Activated naive CD8-positive, alpha-beta T cell treated with anti-CD3 and anti-CD28 coated beads, Interleukin-2, amount 50 U/mL, for 24 hours (primary cell): ENCODE data around the gene TRIP11.
A peak's percentile ranks its signal among the peaks of the same experiment; 100 is the strongest.
"Not testable (repeated sequence)": the region's sequence is repeated elsewhere in the genome, so short reads cannot be mapped to it uniquely, and the experiment has no call there.

ENCODE experiments used
- ATAC-seq: fragments of 150-1000 bp; cut with Tn5 transposase; one replicate; pipeline ENCODE4 v1.10.0; 2021
- DNase-seq: peaks from one replicate; pipeline ENCODE4 v3.0.0; 2021
- H3K27ac Mint-ChIP-seq: one replicate; pipeline ENCODE4 v1.8.0; 2021; ENCODE audit warnings: mild to moderate bottlenecking, mixed read lengths
- H3K27me3 Mint-ChIP-seq: one replicate; pipeline ENCODE4 v1.8.0; 2021; ENCODE audit warnings: mixed read lengths
- H3K36me3 Mint-ChIP-seq: one replicate; pipeline ENCODE4 v1.8.0; 2021; ENCODE audit warnings: low read depth, mixed read lengths
- H3K4me1 Mint-ChIP-seq: one replicate; pipeline ENCODE4 v1.8.0; 2021; ENCODE audit warnings: mixed read lengths
- H3K4me3 Mint-ChIP-seq: one replicate; pipeline ENCODE4 v1.8.0; 2021; ENCODE audit warnings: mild to moderate bottlenecking, moderate library complexity, mixed read lengths
- H3K9me3 Mint-ChIP-seq: one replicate; pipeline ENCODE4 v1.8.0; 2021; ENCODE audit warnings: mixed read lengths

Gene TRIP11

GRCh38 chr14:92039719-92040430, at the start of gene TRIP11:
TRIP11 (minus strand) TSS chr14:92040059; CDS start chr14:92039685, 374 bp downstream.
- H3K4me3 Mint-ChIP-seq: peak within 1 kb of the TSS; percentile 97
- H3K27me3 Mint-ChIP-seq: no peaks in the 10 kb centered on the region
- peak within 1 kb of the TSS; percentile 96 for H3K27ac Mint-ChIP-seq
- ATAC-seq (peak; percentile 97), DNase-seq (peak; percentile 95)
- no peaks in the 10 kb centered on the region for H3K9me3 Mint-ChIP-seq
- peaks cover 43% of the 10 kb centered on the region for H3K4me1 Mint-ChIP-seq
- H3K36me3 Mint-ChIP-seq: peaks cover 4% of the 10 kb centered on the region

GRCh38 chr14:92088494-92088893, 48.6 kb upstream of the TRIP11 start:
- DNase-seq: no peak
- H3K9me3 Mint-ChIP-seq: no peaks in the 10 kb centered on the region
- no peak overlapping the region for H3K27ac Mint-ChIP-seq
- peaks cover 24% of the 10 kb centered on the region for H3K36me3 Mint-ChIP-seq
- ATAC-seq: no peak
- no peaks in the 10 kb centered on the region for H3K4me1 Mint-ChIP-seq
- no peaks in the 10 kb centered on the region for H3K27me3 Mint-ChIP-seq
- no peak overlapping the region for H3K4me3 Mint-ChIP-seq

GRCh38 chr14:92074555-92074954, 34.7 kb upstream of the TRIP11 start:
- ATAC-seq (no peak), DNase-seq (no peak)
- Mint-ChIP-seq H3K36me3 (peaks cover 12% of the 10 kb centered on the region), H3K4me3 (no peak overlapping the region), H3K9me3 (no peaks in the 10 kb centered on the region), H3K27ac (no peak overlapping the region), H3K4me1 (no peaks in the 10 kb centered on the region), H3K27me3 (no peaks in the 10 kb centered on the region)

GRCh38 chr14:92058006-92058917, 18.4 kb upstream of the TRIP11 start:
- no peak overlapping the region for H3K27ac Mint-ChIP-seq
- no peak for DNase-seq
- ATAC-seq: no peak
- H3K4me3 Mint-ChIP-seq: no peak overlapping the region
- H3K27me3 Mint-ChIP-seq: no peaks in the 10 kb centered on the region
- no peaks in the 10 kb centered on the region for H3K4me1 Mint-ChIP-seq
- peaks cover 2% of the 10 kb centered on the region for H3K36me3 Mint-ChIP-seq
- H3K9me3 Mint-ChIP-seq: no peaks in the 10 kb centered on the region

- no peak for ATAC-seq
- peaks cover 23% of the 10 kb centered on the region for H3K36me3 Mint-ChIP-seq
- H3K4me1 Mint-ChIP-seq: no peaks in the 10 kb centered on the region
- H3K4me3 Mint-ChIP-seq: no peak overlapping the region
- DNase-seq: no peak
- no peaks in the 10 kb centered on the region for H3K27me3 Mint-ChIP-seq
- H3K27ac Mint-ChIP-seq: no peak overlapping the region
- H3K9me3 Mint-ChIP-seq: peaks cover 13% of the 10 kb centered on the region
These were observed 9.9 kb upstream of the TRIP11 start for GRCh38 chr14:92049781-92050180.

- not testable (repeated sequence) for H3K4me3 Mint-ChIP-seq, DNase-seq, H3K4me1 Mint-ChIP-seq, ATAC-seq, H3K27ac Mint-ChIP-seq, H3K27me3 Mint-ChIP-seq
- Mint-ChIP-seq H3K9me3 (peaks cover 13% of the 10 kb centered on the region), H3K36me3 (peaks cover 23% of the 10 kb centered on the region)
These were observed 9.4 kb upstream of the TRIP11 start for GRCh38 chr14:92049221-92049620.

- peaks cover 20% of the 10 kb centered on the region for H3K36me3 Mint-ChIP-seq
- H3K27ac Mint-ChIP-seq, H3K27me3 Mint-ChIP-seq, ATAC-seq, DNase-seq, H3K4me3 Mint-ChIP-seq, H3K4me1 Mint-ChIP-seq: not testable (repeated sequence)
- H3K9me3 Mint-ChIP-seq: peaks cover 13% of the 10 kb centered on the region
These were observed 6.0 kb upstream of the TRIP11 start for GRCh38 chr14:92045904-92046303.

- not testable (repeated sequence) for DNase-seq, H3K27ac Mint-ChIP-seq, H3K9me3 Mint-ChIP-seq, H3K36me3 Mint-ChIP-seq, ATAC-seq, H3K27me3 Mint-ChIP-seq
- peak overlapping the region; percentile 19 for H3K4me3 Mint-ChIP-seq
- peaks cover 33% of the 10 kb centered on the region for H3K4me1 Mint-ChIP-seq
These were observed 1.9 kb upstream of the TRIP11 start for GRCh38 chr14:92041766-92042165.

- ATAC-seq (no peak), DNase-seq (no peak)
- Mint-ChIP-seq H3K27ac (no peak overlapping the region), H3K9me3 (no peaks in the 10 kb centered on the region), H3K27me3 (no peaks in the 10 kb centered on the region), H3K4me3 (peak overlapping the region; percentile 97), H3K36me3 (peaks cover 4% of the 10 kb centered on the region), H3K4me1 (peaks cover 38% of the 10 kb centered on the region)
These were observed 1.3 kb upstream of the TRIP11 start for GRCh38 chr14:92041203-92041602.

GRCh38 chr14:92040431-92041051, 682 bp upstream of the TRIP11 start:
- no peaks in the 10 kb centered on the region for H3K27me3 Mint-ChIP-seq
- peak; percentile 17 for ATAC-seq
- peak; percentile 14 for DNase-seq
- peak overlapping the region; percentile 96 for H3K27ac Mint-ChIP-seq
- H3K4me1 Mint-ChIP-seq: peaks cover 43% of the 10 kb centered on the region
- H3K4me3 Mint-ChIP-seq: peak overlapping the region; percentile 97
- peaks cover 4% of the 10 kb centered on the region for H3K36me3 Mint-ChIP-seq
- H3K9me3 Mint-ChIP-seq: no peaks in the 10 kb centered on the region

GRCh38 chr14:92039063-92039718, 668 bp downstream of the TRIP11 start:
- no peaks in the 10 kb centered on the region for H3K9me3 Mint-ChIP-seq
- ATAC-seq (peak; percentile 6), DNase-seq (peak; percentile 43)
- H3K4me3 Mint-ChIP-seq: peak overlapping the region; percentile 97
- peaks cover 45% of the 10 kb centered on the region for H3K4me1 Mint-ChIP-seq
- no peaks in the 10 kb centered on the region for H3K27me3 Mint-ChIP-seq
- H3K27ac Mint-ChIP-seq: peak overlapping the region; percentile 96
- H3K36me3 Mint-ChIP-seq: peaks cover 4% of the 10 kb centered on the region

GRCh38 chr14:92037989-92038388, 1.9 kb downstream of the TRIP11 start:
- Mint-ChIP-seq H3K27me3 (no peaks in the 10 kb centered on the region), H3K4me1 (peaks cover 51% of the 10 kb centered on the region), H3K9me3 (no peaks in the 10 kb centered on the region), H3K27ac (peak overlapping the region; percentile 64), H3K36me3 (peaks cover 4% of the 10 kb centered on the region), H3K4me3 (peak overlapping the region; percentile 97)
- ATAC-seq (no peak), DNase-seq (no peak)

GRCh38 chr14:92035890-92036289, 4.0 kb downstream of the TRIP11 start:
- ATAC-seq: no peak
- Mint-ChIP-seq H3K4me1 (peaks cover 49% of the 10 kb centered on the region), H3K9me3 (no peaks in the 10 kb centered on the region), H3K27me3 (no peaks in the 10 kb centered on the region), H3K27ac (no peak overlapping the region), H3K36me3 (peaks cover 12% of the 10 kb centered on the region), H3K4me3 (no peak overlapping the region)
- DNase-seq: no peak
